Ishikawa (cell line): ENCODE data around the gene SERGEF.

ENCODE experiments used
- CEBPB ChIP-seq: IDR thresholded peaks from 2 replicates; pipeline ENCODE4 v1.6.1; 2012
- EGR1 ChIP-seq: IDR thresholded peaks from 2 replicates; pipeline ENCODE4 v1.6.1; 2012
- EP300 ChIP-seq: IDR thresholded peaks from 2 replicates; pipeline ENCODE4 v1.6.1; 2012; ENCODE audit warnings: borderline replicate concordance
- FOXM1 ChIP-seq: IDR thresholded peaks from 2 replicates; pipeline ENCODE4 v1.6.1; 2012; ENCODE audit warnings: low read depth, borderline replicate concordance
- NFIC ChIP-seq: IDR thresholded peaks from 2 replicates; pipeline ENCODE4 v1.6.1; 2012
- RAD21 ChIP-seq: IDR thresholded peaks from 2 replicates; pipeline ENCODE4 v1.6.1; 2012; ENCODE audit warnings: low read depth
- TAF1 ChIP-seq: IDR thresholded peaks from 2 replicates; pipeline ENCODE4 v1.6.1; 2012; ENCODE audit warnings: low read depth, mild to moderate bottlenecking
- TCF12 ChIP-seq: IDR thresholded peaks from 2 replicates; pipeline ENCODE4 v1.6.1; 2012; ENCODE audit warnings: low read depth
- TEAD4 ChIP-seq: IDR thresholded peaks from 2 replicates; pipeline ENCODE4 v1.6.1; 2012
- YY1 ChIP-seq: IDR thresholded peaks from 2 replicates; pipeline ENCODE4 v1.6.1; 2012; ENCODE audit warnings: low read depth
- ZBTB7A ChIP-seq: IDR thresholded peaks from 2 replicates; pipeline ENCODE4 v1.6.1; 2012; ENCODE audit warnings: low read depth
- TF ChIP-seq, protein P1 (sequence below): IDR thresholded peaks from 2 replicates; pipeline ENCODE4 v1.6.1; 2012
- TF ChIP-seq, protein P2 (sequence below): IDR thresholded peaks from 2 replicates; pipeline ENCODE4 v1.6.1; 2012
- TF ChIP-seq, protein P3 (sequence below): IDR thresholded peaks from 2 replicates; pipeline ENCODE4 v1.6.1; 2012; ENCODE audit warnings: low read depth, mild to moderate bottlenecking

SERGEF gene

DNA sequence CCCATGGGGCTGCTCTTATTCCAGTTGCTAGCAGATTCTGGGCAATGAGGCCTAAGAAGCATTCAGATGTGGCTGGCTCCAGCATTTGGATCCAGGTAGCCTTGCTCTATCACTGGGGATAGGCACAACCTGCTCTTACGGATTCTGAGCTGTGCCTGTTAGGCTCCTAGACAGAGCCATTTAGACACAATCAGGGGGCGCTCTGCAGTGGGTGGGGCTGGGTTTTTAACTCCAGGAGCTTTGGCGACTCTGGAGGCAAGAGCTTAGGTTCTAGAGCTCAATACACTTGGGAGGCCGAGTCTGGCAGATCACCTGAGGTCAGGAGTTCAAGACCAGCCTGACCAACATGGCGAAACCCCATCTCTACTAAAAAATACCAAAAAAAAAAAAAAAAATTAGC is 246.3 kb downstream of the SERGEF start:
- TF ChIP-seq YY1 (no peak), TEAD4 (no peak)

DNA sequence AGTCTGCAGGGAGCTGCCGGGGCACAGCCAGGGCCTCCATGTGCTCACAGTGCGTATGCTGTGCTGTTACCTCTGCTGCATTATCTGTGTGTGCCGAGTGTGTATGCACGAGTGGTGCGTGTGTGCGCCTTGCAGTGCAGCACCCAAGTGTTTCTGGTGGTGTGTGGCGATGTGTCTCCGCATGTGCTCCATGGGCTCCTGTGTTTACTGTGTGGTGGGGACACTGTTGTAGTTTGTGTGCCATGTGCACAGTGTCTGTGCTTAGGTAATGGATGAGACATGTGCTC is 246.8 kb downstream of the SERGEF start:
- TF ChIP-seq NFIC = no peak
- TF ChIP-seq, protein P1, sequence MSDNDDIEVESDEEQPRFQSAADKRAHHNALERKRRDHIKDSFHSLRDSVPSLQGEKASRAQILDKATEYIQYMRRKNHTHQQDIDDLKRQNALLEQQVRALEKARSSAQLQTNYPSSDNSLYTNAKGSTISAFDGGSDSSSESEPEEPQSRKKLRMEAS = no peak
- TF ChIP-seq, protein P2, sequence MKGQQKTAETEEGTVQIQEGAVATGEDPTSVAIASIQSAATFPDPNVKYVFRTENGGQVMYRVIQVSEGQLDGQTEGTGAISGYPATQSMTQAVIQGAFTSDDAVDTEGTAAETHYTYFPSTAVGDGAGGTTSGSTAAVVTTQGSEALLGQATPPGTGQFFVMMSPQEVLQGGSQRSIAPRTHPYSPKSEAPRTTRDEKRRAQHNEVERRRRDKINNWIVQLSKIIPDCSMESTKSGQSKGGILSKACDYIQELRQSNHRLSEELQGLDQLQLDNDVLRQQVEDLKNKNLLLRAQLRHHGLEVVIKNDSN = no peak
- no peak for TF ChIP-seq TEAD4
- TF ChIP-seq, protein P3, sequence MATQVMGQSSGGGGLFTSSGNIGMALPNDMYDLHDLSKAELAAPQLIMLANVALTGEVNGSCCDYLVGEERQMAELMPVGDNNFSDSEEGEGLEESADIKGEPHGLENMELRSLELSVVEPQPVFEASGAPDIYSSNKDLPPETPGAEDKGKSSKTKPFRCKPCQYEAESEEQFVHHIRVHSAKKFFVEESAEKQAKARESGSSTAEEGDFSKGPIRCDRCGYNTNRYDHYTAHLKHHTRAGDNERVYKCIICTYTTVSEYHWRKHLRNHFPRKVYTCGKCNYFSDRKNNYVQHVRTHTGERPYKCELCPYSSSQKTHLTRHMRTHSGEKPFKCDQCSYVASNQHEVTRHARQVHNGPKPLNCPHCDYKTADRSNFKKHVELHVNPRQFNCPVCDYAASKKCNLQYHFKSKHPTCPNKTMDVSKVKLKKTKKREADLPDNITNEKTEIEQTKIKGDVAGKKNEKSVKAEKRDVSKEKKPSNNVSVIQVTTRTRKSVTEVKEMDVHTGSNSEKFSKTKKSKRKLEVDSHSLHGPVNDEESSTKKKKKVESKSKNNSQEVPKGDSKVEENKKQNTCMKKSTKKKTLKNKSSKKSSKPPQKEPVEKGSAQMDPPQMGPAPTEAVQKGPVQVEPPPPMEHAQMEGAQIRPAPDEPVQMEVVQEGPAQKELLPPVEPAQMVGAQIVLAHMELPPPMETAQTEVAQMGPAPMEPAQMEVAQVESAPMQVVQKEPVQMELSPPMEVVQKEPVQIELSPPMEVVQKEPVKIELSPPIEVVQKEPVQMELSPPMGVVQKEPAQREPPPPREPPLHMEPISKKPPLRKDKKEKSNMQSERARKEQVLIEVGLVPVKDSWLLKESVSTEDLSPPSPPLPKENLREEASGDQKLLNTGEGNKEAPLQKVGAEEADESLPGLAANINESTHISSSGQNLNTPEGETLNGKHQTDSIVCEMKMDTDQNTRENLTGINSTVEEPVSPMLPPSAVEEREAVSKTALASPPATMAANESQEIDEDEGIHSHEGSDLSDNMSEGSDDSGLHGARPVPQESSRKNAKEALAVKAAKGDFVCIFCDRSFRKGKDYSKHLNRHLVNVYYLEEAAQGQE = no peak
- no peak for TF ChIP-seq EP300
- TF ChIP-seq CEBPB = no peak
- TF ChIP-seq RAD21 = no peak
- TF ChIP-seq ZBTB7A = no peak
- no peak for TF ChIP-seq FOXM1
- no peak for TF ChIP-seq YY1
- TF ChIP-seq TCF12 = no peak
- TF ChIP-seq TAF1 = no peak

DNA sequence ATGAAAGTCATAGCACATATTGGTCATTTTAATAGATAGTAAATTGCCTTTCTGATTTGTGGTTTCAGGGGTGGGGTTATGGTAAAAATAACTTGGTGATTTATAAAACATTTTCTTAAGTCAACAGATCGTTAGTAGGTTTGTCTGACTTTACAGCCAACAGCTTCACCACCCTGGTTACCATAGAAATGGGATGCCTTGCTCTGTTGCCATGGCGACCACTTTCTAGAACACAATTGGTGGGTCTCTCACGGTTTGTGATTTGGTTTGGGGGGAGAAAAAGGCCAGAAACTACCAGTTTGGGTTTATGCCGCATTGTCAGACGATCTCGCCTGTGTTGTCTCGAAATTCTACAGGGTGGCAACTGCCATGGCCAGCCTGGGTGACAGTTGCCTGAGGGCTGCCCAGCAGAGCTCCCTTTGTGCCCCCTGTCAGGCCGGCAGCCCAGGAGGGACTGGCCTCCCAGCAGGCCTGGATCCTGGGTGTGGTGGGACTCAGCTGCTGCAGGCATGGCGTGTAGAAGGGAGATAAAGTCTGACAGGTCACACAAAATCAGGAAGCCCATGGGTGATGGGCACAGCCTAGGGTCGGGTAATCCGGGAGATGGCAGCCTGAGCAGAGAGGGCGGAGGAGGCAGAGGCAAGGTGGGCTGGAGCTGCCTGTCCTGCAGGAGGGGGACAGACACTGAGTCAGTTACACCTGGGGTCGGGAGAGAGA is 247.3 kb downstream of the SERGEF start:
- TF ChIP-seq, protein P2 = no peak
- no peak for TF ChIP-seq TAF1
- TF ChIP-seq, protein P3 = no peak
- TF ChIP-seq TEAD4 = no peak
- no peak for TF ChIP-seq FOXM1
- TF ChIP-seq, protein P1 = no peak
- no peak for TF ChIP-seq EP300
- TF ChIP-seq TCF12 = no peak
- no peak for TF ChIP-seq EGR1
- TF ChIP-seq NFIC = no peak
- no peak for TF ChIP-seq YY1

DNA sequence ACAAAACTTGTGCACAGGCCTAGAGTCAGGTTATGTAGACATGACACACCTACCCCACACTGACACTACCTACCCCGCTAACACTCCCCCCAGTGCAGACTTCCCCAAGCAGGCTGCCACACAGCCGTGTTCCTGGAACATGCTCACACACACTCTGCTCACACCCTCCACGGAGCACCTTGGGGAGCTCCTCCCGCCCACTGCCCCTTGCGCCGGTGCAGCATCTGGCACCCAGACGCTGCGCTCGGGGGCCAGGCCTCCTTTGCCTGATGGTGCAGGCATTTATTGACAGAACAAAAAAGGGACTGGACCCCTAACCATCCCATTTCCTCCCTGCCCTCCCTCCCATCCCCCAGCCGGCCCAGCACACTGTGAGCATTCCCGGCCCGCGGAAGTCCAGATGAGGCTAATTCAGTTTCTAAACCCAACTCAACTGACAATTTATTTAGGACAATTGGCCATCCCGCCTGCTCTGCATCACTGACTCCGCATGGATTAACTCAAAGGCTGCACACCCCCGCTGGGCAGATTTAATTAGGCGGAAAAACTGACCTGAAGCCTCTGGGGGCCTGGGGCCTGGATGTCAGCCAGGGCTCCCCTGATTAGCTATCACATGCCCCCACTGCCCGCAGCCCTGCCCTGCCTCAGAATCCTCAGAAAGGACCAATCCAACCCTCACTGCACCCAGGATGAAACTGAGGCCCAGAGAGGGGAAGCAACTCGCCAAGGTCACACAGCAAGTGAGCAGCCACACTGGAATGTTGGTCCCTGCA is 248.2 kb downstream of the SERGEF start:
- TF ChIP-seq, protein P2 = no peak
- TF ChIP-seq, protein P3 = no peak
- TF ChIP-seq CEBPB (no peak), RAD21 (no peak), TCF12 (no peak), YY1 (no peak)
